RPMI7951 (cell line): ENCODE measurements around the gene SRP14. TPM values are rescaled to one million over a fixed set of nuclear protein-coding genes. Genes with fewer than 3 reads are reported as not detected.

ENCODE experiments used
- DNase-seq: peaks from one replicate; pipeline ENCODE4 v3.0.0-alpha.2; 2012; ENCODE audit warnings: low read depth
- total RNA-seq: library from RNA; depleted of rRNA; stranded (reverse); fragments of >200 nt; shearing (Covaris generic); gene quantifications from 2 replicates; pipeline ENCODE4 v1.2.3, GENCODE V29; 2014

SRP14 gene
- total RNA-seq, 1 experiment from 2014 or later = 461 TPM

DNA sequence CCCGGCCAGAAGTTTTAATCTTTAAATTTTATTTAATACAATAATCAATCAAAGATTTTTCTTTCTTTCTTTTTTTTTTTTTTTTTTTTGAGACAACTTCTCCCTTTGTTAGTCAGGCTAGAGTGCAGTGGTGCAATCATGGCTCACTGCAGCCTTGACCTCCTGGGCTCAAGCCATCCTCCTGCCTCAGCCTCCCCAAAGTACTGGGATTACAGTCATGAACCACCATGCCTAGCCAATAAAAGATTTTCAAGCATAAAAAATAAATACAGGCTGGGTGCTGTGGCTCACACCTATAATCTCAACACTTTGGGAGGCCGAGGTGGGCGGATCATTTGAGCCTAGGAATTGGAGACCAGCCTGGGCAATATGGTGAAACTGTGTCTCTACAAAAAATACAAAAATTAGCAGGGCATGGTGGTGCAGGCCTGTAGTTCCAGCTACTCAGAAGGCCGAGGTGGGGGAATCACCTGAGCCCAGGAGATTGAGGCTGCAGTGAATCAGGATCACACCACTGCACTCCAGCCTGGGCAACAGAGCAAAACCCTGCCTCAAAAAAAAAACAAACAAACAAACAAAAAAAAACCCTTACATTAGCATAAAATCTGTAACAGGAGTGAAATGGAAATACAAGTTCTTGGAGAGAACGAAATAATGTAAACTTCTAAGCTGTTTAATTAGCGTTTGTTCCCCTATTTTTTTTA is 29.1 kb upstream of the SRP14 start:
- no peak for DNase-seq

DNA sequence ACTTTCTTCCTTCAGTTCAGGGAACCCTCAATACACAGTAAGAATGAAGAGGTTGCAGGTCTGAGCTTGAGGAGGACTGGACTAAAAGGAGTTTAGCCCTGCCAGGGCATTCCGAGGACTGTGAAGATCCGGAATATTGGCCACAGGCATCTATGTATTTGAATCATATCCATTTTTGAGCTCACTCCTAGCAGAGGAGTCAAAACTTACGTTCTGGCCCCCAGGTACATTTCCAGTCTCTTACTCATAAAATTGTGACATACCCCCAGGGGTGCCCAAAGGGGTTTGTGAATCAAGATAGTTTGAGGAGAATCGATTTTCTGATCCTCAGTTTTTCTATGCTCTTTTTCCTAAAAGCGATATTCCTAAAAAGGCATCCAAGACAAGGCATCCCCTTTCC is 27.6 kb upstream of the SRP14 start:
- DNase-seq = no peak

DNA sequence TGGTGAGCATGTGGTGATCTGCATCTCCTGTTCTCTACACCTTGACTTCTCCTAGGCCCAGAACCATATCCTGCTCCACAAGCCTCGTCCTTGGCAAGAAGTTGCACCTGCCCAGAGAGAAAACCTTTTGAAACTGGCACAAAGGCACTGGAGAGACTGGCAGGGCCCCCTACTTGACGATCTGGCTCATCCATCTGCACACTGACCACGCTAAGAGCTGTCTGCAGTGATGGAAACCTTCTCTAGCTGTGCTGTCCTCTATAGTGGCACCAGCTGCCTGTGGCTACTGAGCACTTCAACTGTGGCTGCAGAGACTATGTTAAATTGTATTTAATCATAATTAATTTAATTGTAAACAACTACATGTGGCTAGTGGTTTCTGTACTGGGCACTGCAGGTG is 26.2 kb upstream of the SRP14 start:
- DNase-seq = no peak

DNA sequence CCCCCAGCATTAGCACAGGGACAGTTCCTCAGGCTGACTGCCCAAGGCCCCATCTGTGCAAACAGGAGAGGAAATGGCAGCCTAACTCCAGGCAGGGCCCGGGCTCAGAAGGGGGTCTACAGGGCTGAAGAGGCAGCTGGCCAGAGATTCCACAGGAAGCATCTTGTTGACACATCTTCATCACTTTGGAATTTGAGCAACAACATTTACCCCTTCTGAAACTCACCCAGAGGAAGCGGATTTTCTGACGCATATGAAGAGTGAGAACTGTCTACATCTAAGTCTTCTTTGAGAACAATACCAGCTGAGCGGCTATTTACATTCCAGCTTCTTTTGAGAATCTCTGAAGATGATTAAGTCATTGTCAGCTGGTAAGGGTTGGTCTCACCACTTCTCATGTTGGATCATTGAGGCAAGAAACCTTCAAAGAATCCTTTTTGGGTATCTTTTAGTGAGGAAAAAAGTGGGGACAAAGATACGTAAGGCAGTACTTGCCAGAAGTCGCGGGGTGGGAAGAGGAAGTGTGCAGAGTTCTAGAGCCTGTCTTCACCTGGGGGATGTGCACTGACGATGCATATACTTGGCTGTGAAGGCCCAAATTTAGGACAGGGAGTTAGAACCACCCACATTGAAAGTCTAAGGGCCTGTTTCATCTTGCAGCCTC is 25.4 kb upstream of the SRP14 start:
- DNase-seq = peak; percentile 96

DNA sequence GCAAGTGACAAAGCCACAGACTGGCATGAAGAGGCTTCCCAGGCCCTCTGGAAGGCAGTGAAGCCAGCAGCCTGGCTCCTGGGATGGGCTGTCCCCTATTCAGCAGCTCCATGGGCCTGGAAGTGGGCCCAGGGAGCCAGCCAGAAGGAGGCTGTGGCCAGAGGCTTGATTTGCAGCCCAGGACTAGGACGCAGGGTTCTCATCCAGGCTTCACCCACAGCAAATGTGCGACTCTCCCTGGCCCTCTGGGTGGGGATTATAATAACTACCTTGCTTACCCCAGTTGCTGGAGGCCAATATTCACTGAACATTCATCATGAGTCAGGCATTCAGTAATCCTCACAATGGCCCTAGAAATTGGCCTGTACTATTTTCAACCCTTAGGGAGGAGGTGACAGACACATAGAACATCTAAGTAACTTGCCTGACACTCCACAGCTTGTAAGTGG is 24.6 kb upstream of the SRP14 start:
- DNase-seq = peak; percentile 100

DNA sequence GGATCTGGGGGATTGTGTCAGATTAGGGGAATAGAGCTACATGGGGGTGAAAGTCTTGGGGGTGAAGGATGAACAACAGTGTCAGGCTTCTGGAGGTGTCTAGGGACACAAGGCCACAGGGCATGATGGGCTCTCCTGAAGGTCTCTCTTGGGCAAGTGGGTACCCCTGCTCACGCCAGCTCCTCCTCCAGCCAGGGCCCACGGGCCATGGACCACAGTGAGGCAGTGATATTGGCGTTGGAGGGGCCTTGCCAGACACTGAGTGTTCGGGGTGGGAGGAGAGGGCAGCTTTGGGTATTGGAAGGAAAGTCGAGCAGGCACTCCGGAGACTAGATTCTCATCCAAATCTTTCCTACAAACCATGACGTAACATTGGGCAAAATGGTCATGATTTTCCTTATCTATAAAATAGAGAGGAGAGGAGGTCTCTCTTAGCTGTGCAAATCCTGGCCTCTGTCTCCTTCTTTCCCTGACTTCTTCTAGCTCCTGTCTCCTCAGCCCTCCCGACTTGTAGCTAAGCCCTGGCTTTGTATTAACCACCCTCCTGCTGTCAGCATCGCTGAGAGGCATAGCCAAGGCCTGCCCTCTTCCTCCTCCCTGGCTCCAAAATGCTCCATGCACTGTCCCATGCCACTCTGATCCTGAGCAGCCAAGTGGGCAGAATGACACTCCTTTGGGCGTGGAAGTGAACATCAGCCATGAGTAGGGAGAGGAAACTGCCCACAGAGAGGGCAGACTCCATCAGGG is 24.0 kb upstream of the SRP14 start:
- no peak for DNase-seq

DNA sequence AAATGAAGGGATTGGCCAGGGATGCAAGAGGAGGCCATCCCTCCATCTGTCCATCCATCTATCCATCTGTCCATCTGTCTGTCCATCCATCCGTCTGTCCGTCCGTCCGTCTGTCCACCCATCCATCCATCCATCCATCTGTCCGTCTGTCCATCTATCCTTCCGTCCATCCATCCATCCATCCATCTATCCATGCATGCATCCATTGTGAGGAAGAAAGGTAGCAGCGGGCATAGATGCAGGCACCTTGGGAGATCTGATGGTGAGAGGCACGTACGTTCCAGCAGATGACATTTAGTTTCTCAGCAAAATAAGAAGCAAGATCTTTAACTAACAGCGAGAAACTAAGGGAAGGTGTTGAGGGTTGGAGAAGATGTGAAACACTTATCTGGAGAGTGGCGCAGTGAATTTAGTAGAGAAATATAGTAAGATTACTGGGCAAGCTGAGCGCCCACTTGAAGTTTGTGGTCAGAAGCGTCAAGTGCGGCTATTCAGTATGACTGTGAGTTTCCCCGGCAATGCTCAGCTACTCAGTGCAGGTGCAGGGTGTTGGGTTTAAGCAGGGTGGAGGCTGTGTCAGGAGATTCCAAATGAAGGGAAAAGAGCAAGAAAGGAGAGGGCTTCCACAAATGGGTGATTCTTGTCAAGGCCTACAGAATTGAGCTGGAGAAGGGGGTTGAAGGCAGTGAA is 22.4 kb upstream of the SRP14 start:
- DNase-seq = no peak

DNA sequence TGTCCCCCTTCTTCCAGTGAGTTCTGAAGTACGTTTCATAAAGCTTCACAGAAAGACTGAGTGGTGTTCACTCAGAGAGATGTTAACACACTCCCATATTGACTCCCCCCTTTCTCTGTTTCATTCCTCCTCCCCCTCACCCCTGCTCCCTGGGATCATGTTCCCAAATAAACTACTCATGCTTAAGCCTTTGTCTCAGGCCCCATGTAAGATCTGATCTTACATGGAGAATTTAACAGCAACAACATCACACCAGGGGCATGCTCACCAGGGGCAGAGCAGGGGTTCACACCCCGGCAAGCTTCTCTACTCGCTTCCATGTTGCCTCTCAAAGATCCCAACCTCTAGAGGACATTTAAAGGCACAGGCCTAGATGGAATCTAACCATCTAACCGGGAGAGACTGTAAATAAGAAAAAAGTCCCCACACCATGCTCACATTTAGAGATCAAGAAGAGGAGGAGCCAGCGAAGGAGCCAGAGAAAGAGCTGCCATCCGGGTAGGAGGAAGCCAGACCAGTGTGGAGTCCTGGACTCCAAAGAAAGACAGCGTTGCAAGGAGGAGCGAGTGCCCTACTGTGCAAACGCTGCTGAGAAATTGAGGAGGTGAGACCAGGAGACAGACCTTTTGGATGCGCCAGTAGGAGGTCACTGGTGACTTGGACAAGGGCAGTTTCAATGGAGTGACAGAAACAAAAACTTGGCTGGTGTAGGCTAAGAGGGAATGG is 21.4 kb upstream of the SRP14 start:
- no peak for DNase-seq

DNA sequence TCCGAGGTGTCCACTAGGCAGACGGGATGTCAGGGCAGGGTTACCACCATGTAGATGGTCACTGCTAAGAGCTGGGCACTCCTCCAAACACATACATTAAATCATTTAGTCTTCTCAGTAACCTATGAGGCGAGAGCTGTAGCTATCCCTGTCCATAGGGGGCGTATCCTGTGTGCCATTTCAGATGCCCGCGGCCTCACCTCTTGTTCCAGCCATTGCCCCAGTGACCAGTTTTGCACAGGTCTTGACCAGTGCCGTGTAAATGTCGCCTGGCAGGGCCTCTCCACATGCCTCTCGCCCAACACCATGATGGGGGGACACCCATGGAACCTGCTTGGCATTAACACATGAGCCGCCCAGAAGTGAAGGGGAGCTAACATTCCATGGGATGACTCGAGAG is 20.8 kb upstream of the SRP14 start:
- DNase-seq = no peak

DNA sequence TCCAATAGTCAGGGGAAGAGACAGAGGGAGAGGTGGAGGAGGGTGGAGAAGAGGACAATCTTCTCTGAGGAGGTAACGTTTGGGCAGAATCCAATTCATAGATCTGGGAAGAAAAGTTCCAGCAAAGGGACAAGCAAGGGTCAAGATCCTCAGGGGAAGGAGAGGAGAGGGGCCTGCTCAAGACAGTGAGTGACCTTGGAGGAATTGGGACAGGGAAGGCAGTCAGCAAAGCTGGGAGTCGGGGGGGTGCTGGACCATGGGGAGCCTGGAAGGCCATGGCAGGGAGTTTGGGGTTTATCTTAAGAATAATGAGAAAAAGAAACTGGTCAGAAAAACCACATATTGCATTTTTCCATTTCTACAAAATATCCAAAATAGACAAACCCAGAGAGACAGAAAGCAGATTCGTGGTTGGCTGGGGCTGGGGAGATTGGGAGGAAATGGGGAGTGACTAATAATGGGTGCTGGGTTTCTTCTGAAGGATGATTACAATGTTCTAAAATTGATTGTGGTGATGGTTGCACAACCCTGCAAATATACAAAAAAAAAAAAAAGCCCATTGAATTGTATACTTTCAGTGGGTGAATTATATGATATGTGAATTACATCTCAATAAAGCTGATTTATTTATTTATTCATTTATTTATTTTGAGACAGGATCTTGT is 19.6 kb upstream of the SRP14 start:
- peak; percentile 46 for DNase-seq

DNA sequence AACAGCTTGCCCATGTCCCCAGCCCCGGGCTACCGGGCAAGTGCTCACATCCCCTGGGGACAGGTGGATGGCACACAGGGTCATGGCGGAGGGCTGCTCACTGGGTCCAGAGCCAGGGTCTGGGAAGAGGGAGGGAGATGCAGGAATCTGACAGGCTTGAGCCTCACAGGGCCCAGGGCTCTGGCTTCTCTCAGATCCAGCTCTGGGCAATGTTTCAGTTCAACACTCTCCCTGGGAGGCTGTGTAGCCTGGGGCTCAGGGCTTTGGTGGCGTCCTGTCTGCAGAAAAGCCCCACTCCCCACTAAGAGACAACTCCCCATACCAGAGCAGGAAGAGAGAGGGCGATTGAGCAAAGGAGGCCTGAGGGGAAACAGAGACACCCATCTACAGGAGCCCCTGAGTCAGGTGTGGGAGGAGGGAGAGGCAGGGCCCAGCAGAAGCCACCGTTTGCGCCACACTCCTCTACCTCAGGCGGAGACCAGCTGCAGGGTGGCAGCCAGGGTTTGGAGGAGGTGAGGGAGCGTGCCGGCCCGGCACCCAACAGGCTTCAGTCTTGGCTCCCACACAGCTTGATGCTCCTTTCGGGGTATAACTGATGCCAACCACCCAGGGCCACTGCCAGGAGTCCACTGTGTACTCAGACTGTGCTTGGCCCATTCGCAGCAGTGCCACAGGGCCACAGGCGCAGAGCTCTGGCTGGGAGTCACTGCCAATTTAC is 16.8 kb upstream of the SRP14 start:
- DNase-seq = peak; percentile 61

DNA sequence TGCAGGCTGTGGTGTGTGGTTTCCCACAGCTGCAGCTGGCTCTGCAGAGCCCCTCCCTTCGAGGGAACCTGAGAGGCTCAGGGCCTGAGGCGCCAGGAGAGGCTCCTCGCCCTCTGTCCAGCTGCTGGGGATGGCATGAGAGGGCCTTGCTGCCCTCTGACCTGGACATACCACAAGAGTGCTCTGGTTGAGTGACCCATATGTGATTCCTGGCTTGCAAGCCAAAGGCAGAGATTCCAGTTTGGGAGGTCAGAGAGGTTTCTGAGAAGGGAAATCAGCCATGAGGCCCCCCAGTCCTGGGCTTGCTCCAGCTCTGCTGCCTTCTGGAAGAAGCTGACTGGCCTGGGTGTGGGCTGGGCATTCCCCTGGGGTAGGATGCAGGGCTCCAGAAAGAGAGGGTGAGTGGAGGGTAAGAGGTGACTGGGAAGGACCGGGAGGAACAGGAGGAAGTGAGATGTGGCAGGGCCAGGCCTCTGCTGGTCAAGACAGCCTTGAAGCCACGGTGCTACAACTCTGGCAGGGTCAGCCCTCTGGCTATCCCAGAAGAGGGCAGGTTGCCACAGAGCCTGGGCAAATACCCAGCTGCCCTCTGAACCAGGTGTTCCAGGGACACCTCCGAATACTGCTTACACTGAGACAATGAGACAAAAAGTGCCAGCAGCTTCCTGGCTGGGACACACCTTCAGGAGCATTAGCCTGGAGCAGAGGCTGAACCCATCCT is 16.0 kb upstream of the SRP14 start:
- DNase-seq = peak; percentile 100

DNA sequence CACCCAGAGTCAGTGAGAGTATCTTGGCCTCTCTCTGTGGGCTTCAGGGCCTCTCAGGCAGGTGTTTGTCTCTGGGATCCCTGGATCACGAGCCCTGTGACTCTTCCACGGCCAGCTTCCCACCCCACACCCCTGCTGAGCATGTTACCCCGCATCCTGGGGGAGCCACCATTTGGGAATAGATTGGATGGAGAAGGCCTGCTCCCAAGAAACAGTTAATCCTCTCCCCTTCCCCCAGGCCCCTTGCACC is 15.5 kb upstream of the SRP14 start:
- DNase-seq = no peak

DNA sequence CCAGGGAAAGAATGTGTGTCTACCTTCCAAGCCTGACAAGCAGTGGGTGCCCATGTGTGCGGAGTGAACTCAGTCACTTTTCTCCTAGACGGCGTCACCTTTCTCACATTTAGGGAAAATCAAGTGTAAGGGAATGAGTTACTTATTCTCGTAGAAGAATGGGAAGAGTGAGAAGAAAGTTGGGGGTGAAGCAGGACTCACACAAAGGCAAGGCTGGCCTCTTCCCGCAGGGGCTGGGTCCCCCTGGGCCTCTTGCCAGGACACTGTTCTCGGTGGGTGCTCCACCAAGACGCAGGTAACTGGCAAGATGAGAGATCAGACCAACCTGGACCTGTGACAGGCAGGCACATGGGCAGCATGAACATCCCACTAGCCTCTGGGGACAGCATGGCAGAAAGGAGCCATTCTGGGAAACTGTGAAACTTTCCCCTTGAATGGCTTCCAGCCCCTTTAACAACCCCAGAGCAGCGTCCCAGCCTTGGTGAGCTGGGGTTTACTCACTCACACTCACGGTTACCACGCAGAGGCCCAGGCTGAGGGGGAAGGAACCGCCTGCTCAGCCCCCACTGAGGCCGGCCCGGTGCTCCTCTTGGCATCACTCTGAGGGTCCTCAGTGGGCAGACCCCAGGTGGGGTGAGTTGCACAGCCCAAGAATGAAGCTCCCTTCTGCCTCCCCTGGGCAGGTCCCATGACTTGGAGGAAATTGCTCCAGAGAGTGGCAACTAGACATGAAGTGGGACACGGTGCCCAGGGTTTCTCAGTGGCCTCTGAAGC is 15.0 kb upstream of the SRP14 start:
- DNase-seq = peak; percentile 81

DNA sequence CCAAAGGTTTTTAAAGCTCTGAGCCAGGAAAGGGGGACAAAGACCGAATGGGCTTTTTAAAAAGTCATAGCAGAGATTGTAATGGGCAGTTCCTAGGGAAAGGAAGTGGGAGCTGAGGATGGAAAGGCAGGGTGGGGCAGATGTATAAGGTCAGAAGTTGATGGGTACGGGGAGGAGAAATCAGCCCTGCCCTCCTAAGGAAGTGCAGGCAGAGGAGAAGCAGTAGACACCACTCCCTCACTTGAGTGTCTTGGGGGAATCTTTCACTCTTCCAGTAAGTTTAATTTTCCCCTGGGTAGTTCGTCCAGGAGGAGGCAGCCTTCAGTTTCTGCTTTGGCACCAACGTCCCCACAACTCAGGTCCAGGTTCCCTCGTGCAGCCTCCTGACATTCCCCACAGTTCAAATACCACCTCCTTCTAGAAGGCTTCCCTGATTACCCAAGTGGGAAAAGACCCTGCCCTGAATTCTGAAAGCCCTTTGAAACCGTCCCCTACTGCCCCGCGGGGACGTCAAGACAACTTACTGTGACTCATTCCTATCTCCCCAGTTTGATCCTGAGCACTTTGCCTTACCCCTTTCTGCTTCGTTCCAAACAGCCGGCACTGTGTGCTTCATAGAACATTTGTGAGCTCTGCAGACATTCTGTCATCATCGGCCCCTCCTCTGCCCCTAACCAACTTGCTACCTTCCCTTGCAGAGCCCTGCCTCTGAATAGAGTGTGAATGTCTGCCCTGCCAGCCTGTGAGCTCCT is 14.3 kb upstream of the SRP14 start:
- DNase-seq = peak; percentile 77

DNA sequence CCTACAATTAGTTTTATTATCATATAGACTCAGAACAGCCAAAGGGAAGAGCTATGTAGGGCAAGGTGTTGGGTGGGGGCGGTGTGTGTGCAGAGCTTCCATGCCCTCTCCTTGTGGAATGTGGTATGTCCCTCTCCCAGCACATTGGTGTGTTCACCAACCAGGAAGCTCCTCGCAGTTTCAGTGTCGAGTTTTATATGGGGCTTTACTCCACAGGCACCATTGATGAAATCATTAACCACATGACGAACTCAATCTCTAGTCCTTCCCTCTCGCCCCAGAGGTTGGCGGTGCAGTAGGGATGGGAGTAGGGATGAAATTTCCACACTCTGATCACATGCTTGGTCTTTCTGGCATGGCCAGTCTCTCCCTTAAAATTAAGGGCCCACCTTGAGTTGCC is 13.6 kb upstream of the SRP14 start:
- DNase-seq = peak; percentile 62

DNA sequence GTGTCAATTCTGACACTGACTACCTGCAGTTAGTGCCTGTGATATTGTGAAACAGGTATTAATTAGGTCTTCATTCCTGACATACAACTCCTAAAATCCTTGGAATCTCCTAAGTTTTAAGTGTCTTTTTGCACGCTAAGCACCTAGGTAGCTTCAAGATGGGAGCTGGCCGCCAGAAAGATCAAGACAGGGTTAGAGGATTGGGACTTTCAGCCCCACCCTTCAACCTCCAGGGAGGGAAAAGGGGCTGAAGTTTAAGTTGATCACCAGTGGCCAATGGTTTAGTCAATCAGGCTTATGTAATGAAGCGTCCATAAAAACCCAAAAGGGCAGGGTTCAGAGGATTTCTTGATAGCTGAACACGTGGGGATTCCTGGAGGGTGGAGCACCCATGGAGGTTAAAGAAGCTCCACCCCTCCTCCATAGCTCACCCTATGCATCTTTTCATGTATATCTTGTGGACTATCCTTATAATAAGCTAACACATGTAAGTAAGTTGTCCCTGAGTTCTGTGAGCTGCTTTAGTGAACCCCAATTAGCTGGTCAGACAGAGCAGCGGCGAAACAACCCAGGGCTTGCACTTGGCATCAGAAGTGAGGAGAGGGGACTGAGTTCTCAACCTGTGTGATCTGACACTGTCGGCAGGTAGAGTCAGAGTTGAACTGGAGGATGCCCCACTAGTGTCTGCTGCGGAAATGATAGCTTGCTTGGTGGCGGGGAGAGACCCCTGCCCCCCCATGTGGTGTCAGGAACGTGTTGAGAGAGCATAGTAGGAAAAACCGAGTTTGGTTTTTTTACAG is 12.8 kb upstream of the SRP14 start:
- DNase-seq = no peak
